ENCODE measurements around the gene PRDX5. TPM values are rescaled to one million over a fixed set of nuclear protein-coding genes. Genes with fewer than 3 reads are reported as not detected.

The PRDX5 gene
- total and polyA plus RNA-seq, 2 experiments from 2014 or later: 212 to 312 TPM

DNA sequence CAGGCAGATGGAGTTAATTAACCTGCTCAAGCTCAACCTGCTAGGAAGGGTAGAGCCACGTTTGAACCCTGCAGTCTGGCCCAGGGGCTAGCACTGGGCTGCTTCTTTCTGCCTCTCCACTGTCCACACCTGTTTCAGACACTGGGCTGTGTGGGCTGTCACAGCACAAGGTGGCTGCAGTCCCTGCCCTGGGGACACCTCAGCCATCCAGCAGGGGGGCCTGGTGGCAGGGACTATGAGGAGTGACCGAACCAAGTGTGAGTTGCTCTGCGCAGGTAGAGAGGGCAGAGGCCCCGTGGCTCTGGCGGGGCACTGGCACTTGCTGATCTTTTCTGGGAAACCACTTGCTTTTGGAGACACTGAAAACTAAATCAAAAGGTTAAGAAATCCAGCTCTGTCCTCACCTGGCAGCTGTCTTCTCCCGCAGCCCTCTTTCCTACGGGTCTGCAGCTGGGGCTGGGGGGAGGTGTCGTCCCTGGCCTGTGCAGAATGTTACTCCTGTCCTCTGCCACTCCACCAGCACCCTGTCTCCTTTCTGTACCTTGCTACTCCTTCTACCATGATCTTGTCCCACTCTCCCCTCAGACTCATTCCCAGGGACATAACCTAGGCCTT, 39.2 kb upstream of the PRDX5 start:
- H3K27ac ChIP-seq (ENCODE audit: low read depth): no peak overlapping the region
- no peaks in the 10 kb centered on the region for H3F3A ChIP-seq (replicated peaks; ENCODE audit: low read depth)
- H3K27ac Mint-ChIP-seq: no peak overlapping the region
- no peak overlapping the region for H3K4me3 ChIP-seq
- H4K20me1 ChIP-seq (replicated peaks; ENCODE audit: insufficient read depth): no peaks in the 10 kb centered on the region; the same call in 1 of the 2 replicates
- H3K27me3 ChIP-seq (ENCODE audit: insufficient read depth): no peaks in the 10 kb centered on the region
- H2AFZ ChIP-seq: no peak overlapping the region
- ATAC-seq (no peak), DNase-seq (ENCODE audit: low spot score) (no peak)
- no peak overlapping the region for H3K4me2 ChIP-seq
- H3K36me3 Mint-ChIP-seq (ENCODE audit: low read depth): peaks cover 10% of the 10 kb centered on the region
- peaks cover 1% of the 10 kb centered on the region for H3K4me1 ChIP-seq (ENCODE audit: insufficient read depth)
- peaks cover 7% of the 10 kb centered on the region for H3K27me3 Mint-ChIP-seq (ENCODE audit: insufficient read depth, low read depth, poor library complexity)
- TF ChIP-seq ZNF114 (CRISPR knock-in tag; IDR thresholded peaks at IDR 0.05) (no peak), EZH2 (IDR thresholded peaks at IDR 0.05; ENCODE audit: low read depth, unreplicated experiment) (no peak)
- H3K4me3 Mint-ChIP-seq: no peak overlapping the region
- H3K79me2 ChIP-seq (replicated peaks; ENCODE audit: insufficient read depth): no peaks in the 10 kb centered on the region
- H3K4me1 Mint-ChIP-seq: peaks cover 4% of the 10 kb centered on the region; the same call in 2 of the 3 replicates
- no peaks in the 10 kb centered on the region for H3K9me3 Mint-ChIP-seq
- H3K9me2 ChIP-seq (ENCODE audit: insufficient read depth): no peaks in the 10 kb centered on the region
- no peaks in the 10 kb centered on the region for H3K36me3 ChIP-seq (ENCODE audit: insufficient read depth)

DNA sequence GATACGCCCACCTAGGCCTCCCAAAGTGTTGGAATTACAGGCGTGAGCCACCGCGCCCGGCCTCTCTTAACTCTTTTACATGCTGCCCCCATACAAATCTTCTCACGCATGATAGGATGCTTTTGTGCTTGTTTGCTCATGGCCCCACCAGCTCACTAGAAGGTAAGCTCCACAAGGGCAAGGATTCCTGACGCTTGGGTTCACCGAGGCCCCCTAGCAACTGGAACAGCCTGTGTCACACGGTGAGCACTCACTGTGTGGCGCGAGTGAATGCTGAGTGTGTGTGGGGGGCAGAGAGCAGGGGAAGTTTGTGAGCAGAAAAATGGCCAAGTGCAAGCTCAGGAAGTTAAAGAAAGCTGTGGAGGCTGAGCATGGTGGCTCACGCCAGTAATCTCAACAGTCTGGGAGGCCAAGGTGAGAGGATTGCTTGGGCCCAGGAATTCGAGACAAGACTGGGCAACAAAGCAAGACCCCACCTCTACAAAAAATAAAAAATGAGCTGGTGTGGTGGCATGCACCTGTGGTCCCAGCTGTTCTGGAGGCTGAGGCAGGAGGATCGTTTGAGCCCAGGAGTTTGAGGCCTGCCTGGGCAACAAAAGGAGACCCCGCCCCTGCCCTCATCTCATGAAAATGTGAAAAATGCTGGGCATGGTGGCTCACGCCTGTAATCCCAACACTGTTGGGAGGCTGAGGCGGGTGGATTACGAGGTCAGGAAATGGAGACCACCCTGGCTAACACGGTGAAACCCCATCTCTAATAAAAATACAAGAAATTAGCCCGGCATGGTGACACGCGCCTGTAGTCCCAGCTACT, 35.8 kb upstream of the PRDX5 start:
- H3K27ac Mint-ChIP-seq: no peak overlapping the region
- no peak overlapping the region for H3K4me3 Mint-ChIP-seq
- Histone ChIP-seq H3K27me3 (ENCODE audit: insufficient read depth) (peaks cover 11% of the 10 kb centered on the region), H3K4me1 (ENCODE audit: insufficient read depth) (peaks cover 8% of the 10 kb centered on the region), H4K20me1 (replicated peaks; ENCODE audit: insufficient read depth) (no peaks in the 10 kb centered on the region; the same call in 1 of the 2 replicates), H2AFZ (no peak overlapping the region), H3F3A (replicated peaks; ENCODE audit: low read depth) (peaks cover 6% of the 10 kb centered on the region; the same call in 1 of the 2 replicates), H3K27ac (ENCODE audit: low read depth) (no peak overlapping the region), H3K4me2 (no peak overlapping the region), H3K79me2 (replicated peaks; ENCODE audit: insufficient read depth) (no peaks in the 10 kb centered on the region), H3K36me3 (ENCODE audit: insufficient read depth) (no peaks in the 10 kb centered on the region), H3K4me3 (no peak overlapping the region), H3K9me2 (ENCODE audit: insufficient read depth) (no peaks in the 10 kb centered on the region)
- no peak for ATAC-seq
- H3K36me3 Mint-ChIP-seq (ENCODE audit: low read depth): peaks cover 10% of the 10 kb centered on the region; the same call in 2 of the 3 replicates
- no peak for DNase-seq (ENCODE audit: low spot score)
- no peaks in the 10 kb centered on the region for H3K9me3 Mint-ChIP-seq
- H3K27me3 Mint-ChIP-seq (ENCODE audit: insufficient read depth, low read depth, poor library complexity): peaks cover 18% of the 10 kb centered on the region
- peaks cover 8% of the 10 kb centered on the region for H3K4me1 Mint-ChIP-seq
- TF ChIP-seq, protein P1, sequence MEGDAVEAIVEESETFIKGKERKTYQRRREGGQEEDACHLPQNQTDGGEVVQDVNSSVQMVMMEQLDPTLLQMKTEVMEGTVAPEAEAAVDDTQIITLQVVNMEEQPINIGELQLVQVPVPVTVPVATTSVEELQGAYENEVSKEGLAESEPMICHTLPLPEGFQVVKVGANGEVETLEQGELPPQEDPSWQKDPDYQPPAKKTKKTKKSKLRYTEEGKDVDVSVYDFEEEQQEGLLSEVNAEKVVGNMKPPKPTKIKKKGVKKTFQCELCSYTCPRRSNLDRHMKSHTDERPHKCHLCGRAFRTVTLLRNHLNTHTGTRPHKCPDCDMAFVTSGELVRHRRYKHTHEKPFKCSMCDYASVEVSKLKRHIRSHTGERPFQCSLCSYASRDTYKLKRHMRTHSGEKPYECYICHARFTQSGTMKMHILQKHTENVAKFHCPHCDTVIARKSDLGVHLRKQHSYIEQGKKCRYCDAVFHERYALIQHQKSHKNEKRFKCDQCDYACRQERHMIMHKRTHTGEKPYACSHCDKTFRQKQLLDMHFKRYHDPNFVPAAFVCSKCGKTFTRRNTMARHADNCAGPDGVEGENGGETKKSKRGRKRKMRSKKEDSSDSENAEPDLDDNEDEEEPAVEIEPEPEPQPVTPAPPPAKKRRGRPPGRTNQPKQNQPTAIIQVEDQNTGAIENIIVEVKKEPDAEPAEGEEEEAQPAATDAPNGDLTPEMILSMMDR (conservative IDR thresholded peaks at IDR 0.05; ENCODE audit: low read depth in 2 of 2): no peak
- TF ChIP-seq JUNB (IDR thresholded peaks at IDR 0.05; ENCODE audit: unreplicated experiment): no peak
- TF ChIP-seq NANOG (IDR thresholded peaks at IDR 0.05; ENCODE audit: borderline replicate concordance): no peak
- TF ChIP-seq, protein P2, sequence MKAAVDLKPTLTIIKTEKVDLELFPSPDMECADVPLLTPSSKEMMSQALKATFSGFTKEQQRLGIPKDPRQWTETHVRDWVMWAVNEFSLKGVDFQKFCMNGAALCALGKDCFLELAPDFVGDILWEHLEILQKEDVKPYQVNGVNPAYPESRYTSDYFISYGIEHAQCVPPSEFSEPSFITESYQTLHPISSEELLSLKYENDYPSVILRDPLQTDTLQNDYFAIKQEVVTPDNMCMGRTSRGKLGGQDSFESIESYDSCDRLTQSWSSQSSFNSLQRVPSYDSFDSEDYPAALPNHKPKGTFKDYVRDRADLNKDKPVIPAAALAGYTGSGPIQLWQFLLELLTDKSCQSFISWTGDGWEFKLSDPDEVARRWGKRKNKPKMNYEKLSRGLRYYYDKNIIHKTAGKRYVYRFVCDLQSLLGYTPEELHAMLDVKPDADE (IDR thresholded peaks at IDR 0.05): no peak
- TF ChIP-seq, protein P3, sequence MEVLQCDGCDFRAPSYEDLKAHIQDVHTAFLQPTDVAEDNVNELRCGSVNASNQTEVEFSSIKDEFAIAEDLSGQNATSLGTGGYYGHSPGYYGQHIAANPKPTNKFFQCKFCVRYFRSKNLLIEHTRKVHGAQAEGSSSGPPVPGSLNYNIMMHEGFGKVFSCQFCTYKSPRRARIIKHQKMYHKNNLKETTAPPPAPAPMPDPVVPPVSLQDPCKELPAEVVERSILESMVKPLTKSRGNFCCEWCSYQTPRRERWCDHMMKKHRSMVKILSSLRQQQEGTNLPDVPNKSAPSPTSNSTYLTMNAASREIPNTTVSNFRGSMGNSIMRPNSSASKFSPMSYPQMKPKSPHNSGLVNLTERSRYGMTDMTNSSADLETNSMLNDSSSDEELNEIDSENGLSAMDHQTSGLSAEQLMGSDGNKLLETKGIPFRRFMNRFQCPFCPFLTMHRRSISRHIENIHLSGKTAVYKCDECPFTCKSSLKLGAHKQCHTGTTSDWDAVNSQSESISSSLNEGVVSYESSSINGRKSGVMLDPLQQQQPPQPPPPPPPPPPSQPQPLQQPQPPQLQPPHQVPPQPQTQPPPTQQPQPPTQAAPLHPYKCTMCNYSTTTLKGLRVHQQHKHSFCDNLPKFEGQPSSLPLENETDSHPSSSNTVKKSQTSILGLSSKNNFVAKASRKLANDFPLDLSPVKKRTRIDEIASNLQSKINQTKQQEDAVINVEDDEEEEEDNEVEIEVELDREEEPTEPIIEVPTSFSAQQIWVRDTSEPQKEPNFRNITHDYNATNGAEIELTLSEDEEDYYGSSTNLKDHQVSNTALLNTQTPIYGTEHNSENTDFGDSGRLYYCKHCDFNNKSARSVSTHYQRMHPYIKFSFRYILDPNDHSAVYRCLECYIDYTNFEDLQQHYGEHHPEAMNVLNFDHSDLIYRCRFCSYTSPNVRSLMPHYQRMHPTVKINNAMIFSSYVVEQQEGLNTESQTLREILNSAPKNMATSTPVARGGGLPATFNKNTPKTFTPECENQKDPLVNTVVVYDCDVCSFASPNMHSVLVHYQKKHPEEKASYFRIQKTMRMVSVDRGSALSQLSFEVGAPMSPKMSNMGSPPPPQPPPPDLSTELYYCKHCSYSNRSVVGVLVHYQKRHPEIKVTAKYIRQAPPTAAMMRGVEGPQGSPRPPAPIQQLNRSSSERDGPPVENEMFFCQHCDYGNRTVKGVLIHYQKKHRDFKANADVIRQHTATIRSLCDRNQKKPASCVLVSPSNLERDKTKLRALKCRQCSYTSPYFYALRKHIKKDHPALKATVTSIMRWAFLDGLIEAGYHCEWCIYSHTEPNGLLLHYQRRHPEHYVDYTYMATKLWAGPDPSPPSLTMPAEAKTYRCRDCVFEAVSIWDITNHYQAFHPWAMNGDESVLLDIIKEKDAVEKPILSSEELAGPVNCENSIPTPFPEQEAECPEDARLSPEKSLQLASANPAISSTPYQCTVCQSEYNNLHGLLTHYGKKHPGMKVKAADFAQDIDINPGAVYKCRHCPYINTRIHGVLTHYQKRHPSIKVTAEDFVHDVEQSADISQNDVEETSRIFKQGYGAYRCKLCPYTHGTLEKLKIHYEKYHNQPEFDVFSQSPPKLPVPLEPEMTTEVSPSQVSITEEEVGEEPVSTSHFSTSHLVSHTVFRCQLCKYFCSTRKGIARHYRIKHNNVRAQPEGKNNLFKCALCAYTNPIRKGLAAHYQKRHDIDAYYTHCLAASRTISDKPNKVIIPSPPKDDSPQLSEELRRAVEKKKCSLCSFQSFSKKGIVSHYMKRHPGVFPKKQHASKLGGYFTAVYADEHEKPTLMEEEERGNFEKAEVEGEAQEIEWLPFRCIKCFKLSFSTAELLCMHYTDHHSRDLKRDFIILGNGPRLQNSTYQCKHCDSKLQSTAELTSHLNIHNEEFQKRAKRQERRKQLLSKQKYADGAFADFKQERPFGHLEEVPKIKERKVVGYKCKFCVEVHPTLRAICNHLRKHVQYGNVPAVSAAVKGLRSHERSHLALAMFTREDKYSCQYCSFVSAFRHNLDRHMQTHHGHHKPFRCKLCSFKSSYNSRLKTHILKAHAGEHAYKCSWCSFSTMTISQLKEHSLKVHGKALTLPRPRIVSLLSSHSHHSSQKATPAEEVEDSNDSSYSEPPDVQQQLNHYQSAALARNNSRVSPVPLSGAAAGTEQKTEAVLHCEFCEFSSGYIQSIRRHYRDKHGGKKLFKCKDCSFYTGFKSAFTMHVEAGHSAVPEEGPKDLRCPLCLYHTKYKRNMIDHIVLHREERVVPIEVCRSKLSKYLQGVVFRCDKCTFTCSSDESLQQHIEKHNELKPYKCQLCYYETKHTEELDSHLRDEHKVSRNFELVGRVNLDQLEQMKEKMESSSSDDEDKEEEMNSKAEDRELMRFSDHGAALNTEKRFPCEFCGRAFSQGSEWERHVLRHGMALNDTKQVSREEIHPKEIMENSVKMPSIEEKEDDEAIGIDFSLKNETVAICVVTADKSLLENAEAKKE (CRISPR knock-in tag; IDR thresholded peaks at IDR 0.05): no peak
- TF ChIP-seq EZH2 (IDR thresholded peaks at IDR 0.05; ENCODE audit: low read depth, unreplicated experiment): no peak
